Ovary (tissue), 9 donors: ENCODE results near the gene TAAR9. TPM values are rescaled to one million over a fixed set of nuclear protein-coding genes. Genes with fewer than 3 reads are reported as not detected.

Experiments used
- DNase-seq, 5 donors: peaks; one replicate each; pipeline ENCODE4 v3.0.0-alpha.2; 2019 to 2020
- H3K27ac ChIP-seq, 2 donors: fragments of 200-600 bp; one replicate each; pipeline versions ENCODE4 v1.5.1 to v1.8.0; 2019 to 2022
- H3K27me3 ChIP-seq: fragments of 200-600 bp; one replicate; pipeline ENCODE4 v1.8.0; 2022
- H3K36me3 ChIP-seq: fragments of 200-600 bp; sonication (generic); one replicate; pipeline ENCODE4 v1.5.1; 2019
- H3K4me1 ChIP-seq: one replicate; pipeline ENCODE4 v1.8.1; 2013; ENCODE audit warnings: mild to moderate bottlenecking, moderate library complexity; ENCODE audit not compliant: insufficient read depth
- H3K4me3 ChIP-seq: fragments of 200-600 bp; sonication (generic); one replicate; pipeline ENCODE4 v1.5.1; 2017
- H3K9me3 ChIP-seq, 2 donors: fragments of 200-600 bp in 1 of 2; sonication (generic) in 1 of 2; one replicate each; pipeline versions ENCODE4 v1.5.1 to v1.8.1; 2013 to 2019; ENCODE audit warnings: mild to moderate bottlenecking in 1 of 2, moderate library complexity in 1 of 2
- CTCF ChIP-seq, 3 donors: fragments of 450-650 bp in 2 of 3; fragments of 200-600 bp in 1 of 3; IDR thresholded peaks; one replicate each; pipeline versions ENCODE4 v1.5.1 to v1.8.0; 2016 to 2022; ENCODE audit warnings: antibody characterized with exemption in 3 of 3, mild to moderate bottlenecking in 1 of 3
- EP300 ChIP-seq: sonication (generic); formaldehyde crosslinking; IDR thresholded peaks from one replicate; pipeline ENCODE4 v1.6.1; 2017; ENCODE audit warnings: antibody characterized with exemption
- POLR2A ChIP-seq: fragments of 450-650 bp; IDR thresholded peaks from one replicate; pipeline ENCODE4 v1.6.1; 2017; ENCODE audit warnings: antibody characterized with exemption, mild to moderate bottlenecking, moderate library complexity
- WGBS, 3 donors: extraction: QIAGEN DNeasy Blood & Tissue Kit in 1 of 3; methylation state at CpG; one replicate each; pipeline versions ENCODE4 v1.1.5 to v1.1.7; 2013 to 2017; 5-methylcytosine and 5-hydroxymethylcytosine counted together
- intact Hi-C, 4 donors: fragments of 100-400 bp; cut with DNase I; formaldehyde crosslinking; loops; one replicate each; pipeline versions ENCODE4 v1.11.0 to v1.15.1; 2022 to 2023
- polyA plus RNA-seq, 2 donors: library from polyadenylated mRNA; stranded (reverse); fragments of 200-250 nt in 1 of 2; fragments of 350-450 nt in 1 of 2; fragmentation: Illumina TruSeq in 1 of 2; extraction: RNeasy Lipid Tissue Mini Kit (QIAGEN cat#74804) in 1 of 2; gene quantifications; one replicate each; pipeline ENCODE4 v1.2.3, GENCODE V29; 2013 to 2014
- total RNA-seq, 7 donors: library from RNA; depleted of rRNA in 2 of 7; stranded (reverse); fragments of >200 nt in 2 of 7; fragmentation: NEBNext Ultra II Directional in 3 of 7; extraction: Animal tissue kit (Norgen Biotek cat#: 25700) in 3 of 7; gene quantifications; one replicate each; pipeline versions ENCODE4 v1.1.0 to v1.2.4, GENCODE V29; 2016 to 2023
- donor health status: DM: no; HTN: no; CAD: no; lungs with moderate emphysema.
- donor health status: DM: no; HTN: no; CAD: no.
- donor health status: Bipolar disorder and iron deficiency.
- donor health status: DM: yes; HTN: yes; CAD: no.
- donor health status: DM: no; HTN: no; CAD: no.
- donor health status: DM: yes; HTN: yes; CAD: no.

The TAAR9 gene
- total and polyA plus RNA-seq, 9 donors: not detected

GRCh38 chr6:132496519-132497180, 41.4 kb upstream of the TAAR9 start:
- no peaks in the 10 kb centered on the region for H3K27me3 ChIP-seq
- TF ChIP-seq POLR2A (no peak), EP300 (no peak), CTCF (IDR thresholded peaks at IDR 0.05) (no peak)
- WGBS, 3 donors: 32 to 57% (median 35%) methylated on average over 4 of the region's 4 CpGs
- H3K27ac ChIP-seq: no peak overlapping the region
- intact Hi-C loops: no loop called here
- DNase-seq: no peak
- no peaks in the 10 kb centered on the region for H3K36me3 ChIP-seq
- no peaks in the 10 kb centered on the region for H3K9me3 ChIP-seq
- no peak overlapping the region for H3K4me3 ChIP-seq
- peaks cover 2% of the 10 kb centered on the region for H3K4me1 ChIP-seq

GRCh38 chr6:132498638-132499037, 39.4 kb upstream of the TAAR9 start:
- DNase-seq: no peak
- Histone ChIP-seq H3K4me3 (no peak overlapping the region), H3K9me3 (no peaks in the 10 kb centered on the region), H3K27ac (no peak overlapping the region), H3K36me3 (no peaks in the 10 kb centered on the region), H3K4me1 (no peaks in the 10 kb centered on the region), H3K27me3 (no peaks in the 10 kb centered on the region)
- 89 to 96% (median 96%) methylated on average over 3 of the region's 3 CpGs for WGBS, 3 donors
- TF ChIP-seq POLR2A (no peak), EP300 (no peak), CTCF (IDR thresholded peaks at IDR 0.05) (no peak)
- intact Hi-C loops: no loop called here

- intact Hi-C loops: no loop called here
- Histone ChIP-seq H3K27me3 (no peaks in the 10 kb centered on the region), H3K9me3 (no peaks in the 10 kb centered on the region), H3K4me3 (no peak overlapping the region), H3K4me1 (peaks cover 4% of the 10 kb centered on the region), H3K27ac (no peak overlapping the region), H3K36me3 (no peaks in the 10 kb centered on the region)
- WGBS, 3 donors: 63 to 69% (median 68%) methylated on average over 4 of the region's 4 CpGs
- DNase-seq: no peak
- TF ChIP-seq CTCF (IDR thresholded peaks at IDR 0.05) (no peak), POLR2A (no peak), EP300 (no peak)
Measured at GRCh38 chr6:132499757-132500156, 38.3 kb upstream of the TAAR9 start.

- peak in 2 of 5 donors; percentile 23 for DNase-seq
- WGBS, 3 donors: 58 to 66% (median 64%) methylated on average over 5 of the region's 5 CpGs
- H3K36me3 ChIP-seq: no peaks in the 10 kb centered on the region
- H3K9me3 ChIP-seq: no peaks in the 10 kb centered on the region
- H3K27me3 ChIP-seq: no peaks in the 10 kb centered on the region
- intact Hi-C loops: no loop called here
- H3K4me3 ChIP-seq: no peak overlapping the region
- H3K27ac ChIP-seq: no peak overlapping the region
- H3K4me1 ChIP-seq: peaks cover 11% of the 10 kb centered on the region
- TF ChIP-seq EP300: no peak
- TF ChIP-seq CTCF (IDR thresholded peaks at IDR 0.05): no peak
- no peak for TF ChIP-seq POLR2A
Measured at GRCh38 chr6:132504757-132505156, 33.3 kb upstream of the TAAR9 start.
